GM12892 (cell line): ENCODE data around the gene PRSS33.

ENCODE experiments used
- POLR2A ChIP-seq: IDR thresholded peaks from 2 replicates; pipeline ENCODE4 v1.6.1; 2011; ENCODE audit warnings: low read depth, low read length, control low read depth
- POLR2AphosphoS5 ChIP-seq: IDR thresholded peaks from 2 replicates; pipeline ENCODE4 v1.6.1; 2011; ENCODE audit warnings: low read depth, low read length, control low read depth
- TAF1 ChIP-seq: IDR thresholded peaks from 2 replicates; pipeline ENCODE4 v1.6.1; 2011; ENCODE audit warnings: low read depth, mild to moderate bottlenecking, control low read depth, low read length, borderline replicate concordance

DNA sequence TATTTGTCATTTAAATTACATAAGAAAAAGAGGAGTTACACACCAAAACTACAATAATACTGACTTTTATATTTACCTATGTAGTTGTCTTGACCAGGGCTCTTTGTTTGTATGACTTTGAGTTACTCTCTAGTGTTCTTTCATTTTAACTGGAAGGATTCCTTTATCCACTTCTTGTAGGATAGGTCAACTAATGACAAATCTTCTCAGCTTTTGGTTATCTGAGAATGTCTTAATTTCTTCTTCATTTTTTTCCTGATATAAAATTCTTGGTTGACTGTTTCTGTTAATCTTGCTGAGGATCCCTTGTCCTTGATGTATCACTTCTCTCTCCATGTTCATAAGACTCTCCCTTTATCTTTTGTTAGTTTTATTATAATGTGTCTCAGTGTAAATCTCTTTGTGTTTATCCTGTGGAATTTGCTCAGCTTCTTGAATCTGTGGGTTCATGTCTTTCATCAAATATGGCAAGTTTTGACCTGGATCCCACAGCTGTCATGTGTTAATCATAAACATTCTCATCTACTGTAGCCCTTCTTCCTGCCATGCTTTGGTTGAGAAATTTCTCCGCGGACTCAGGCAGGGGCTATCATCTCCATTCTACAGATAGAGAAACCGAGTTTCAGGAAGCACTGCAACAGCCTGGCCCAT, 16.3 kb upstream of the PRSS33 start:
- no peak for TF ChIP-seq POLR2A
- no peak for TF ChIP-seq TAF1
- no peak for TF ChIP-seq POLR2AphosphoS5
